Smooth muscle cell (in vitro differentiated cells): ENCODE results near the gene SLC15A2. TPM values are rescaled to one million over a fixed set of nuclear protein-coding genes. Genes with fewer than 3 reads are reported as not detected.

Experiments used
- DNase-seq: peaks from one replicate; lab custom pipeline; 2025; ENCODE audit not compliant: unreplicated experiment; lab: John Stamatoyannopoulos, UW
- H2AFZ ChIP-seq: fragments of 200-600 bp; sonication (generic); 2 replicates; pipeline ENCODE4 v1.6.0; 2016; ENCODE audit warnings: antibody characterized with exemption, low read depth, mild to moderate bottlenecking
- H3F3A ChIP-seq: fragments of 200-600 bp; sonication (generic); 2 replicates; pipeline ENCODE4 v1.6.0; 2017; ENCODE audit warnings: antibody characterized with exemption, low read depth
- H3K27ac ChIP-seq: fragments of 200-600 bp; sonication (generic); 2 replicates; pipeline ENCODE4 v1.5.1; 2016; ENCODE audit warnings: low read depth, mild to moderate bottlenecking
- H3K27me3 ChIP-seq: fragments of 200-600 bp; sonication (generic); 2 replicates; pipeline ENCODE4 v1.6.1; 2016; ENCODE audit warnings: low read depth, mild to moderate bottlenecking
- H3K36me3 ChIP-seq: fragments of 200-600 bp; sonication (generic); 2 replicates; pipeline ENCODE4 v1.5.1; 2016; ENCODE audit warnings: low read depth
- H3K4me1 ChIP-seq: fragments of 200-600 bp; sonication (generic); 2 replicates; pipeline ENCODE4 v1.5.1; 2016; ENCODE audit warnings: low read depth
- H3K4me2 ChIP-seq: fragments of 200-600 bp; sonication (generic); 2 replicates; pipeline ENCODE4 v1.6.0; 2016; ENCODE audit warnings: mild to moderate bottlenecking
- H3K4me3 ChIP-seq: fragments of 200-600 bp; sonication (generic); 2 replicates; pipeline ENCODE4 v1.5.1; 2016; ENCODE audit warnings: mild to moderate bottlenecking
- H3K79me2 ChIP-seq: fragments of 200-600 bp; sonication (generic); 2 replicates; pipeline ENCODE4 v1.6.0; 2016; ENCODE audit warnings: low read depth, mild to moderate bottlenecking
- H3K9ac ChIP-seq: fragments of 200-600 bp; sonication (generic); 2 replicates; pipeline ENCODE4 v1.6.0; 2016; ENCODE audit warnings: low read depth
- H3K9me3 ChIP-seq: fragments of 200-600 bp; sonication (generic); replicated peaks from 2 replicates; pipeline ENCODE4 v1.5.1; 2016; ENCODE audit warnings: low read depth
- H4K20me1 ChIP-seq: fragments of 200-600 bp; sonication (generic); 2 replicates; pipeline ENCODE4 v1.6.0; 2016; ENCODE audit warnings: low read depth
- CTCF ChIP-seq: fragments of 200-600 bp; sonication (generic); IDR thresholded peaks from 2 replicates; pipeline ENCODE4 v1.5.1; 2017; ENCODE audit warnings: borderline replicate concordance, mild to moderate bottlenecking, antibody characterized with exemption; ENCODE audit not compliant: insufficient read depth, poor library complexity, severe bottlenecking
- WGBS: methylation state at CpG from one replicate; pipeline ENCODE4 v1.1.7; 2016; ENCODE audit warnings: low lambda C conversion rate; 5-methylcytosine and 5-hydroxymethylcytosine counted together
- polyA plus RNA-seq: library from polyadenylated mRNA; unstranded; fragments of >200 nt; fragmentation: Nextera tagmentation; extraction: Ambion mirVana; gene quantifications from 2 replicates; pipeline ENCODE4 v1.2.1, GENCODE V29; 2016
- total RNA-seq: library from RNA; depleted of rRNA; stranded (reverse); fragments of >200 nt; gene quantifications from 2 replicates; pipeline ENCODE4 v1.2.3, GENCODE V29; 2014

SLC15A2 gene
- total and polyA plus RNA-seq, 2 experiments from 2014 or later = 0.07 to 0.36 TPM

GRCh38 chr3:121958801-121959200, 64.6 kb downstream of the SLC15A2 start:
- 76% methylated on average over 3 of the region's 3 CpGs for WGBS
- H3K36me3 ChIP-seq = no peaks in the 10 kb centered on the region
- no peak for TF ChIP-seq CTCF
- no peaks in the 10 kb centered on the region for H4K20me1 ChIP-seq
- H3K27me3 ChIP-seq = no peaks in the 10 kb centered on the region
- H3K4me3 ChIP-seq = no peak overlapping the region
- no peak overlapping the region for H3K9ac ChIP-seq
- H3K79me2 ChIP-seq = no peaks in the 10 kb centered on the region
- no peak overlapping the region for H2AFZ ChIP-seq
- no peaks in the 10 kb centered on the region for H3F3A ChIP-seq
- H3K4me2 ChIP-seq = no peak overlapping the region
- no peaks in the 10 kb centered on the region for H3K4me1 ChIP-seq
- DNase-seq = no peak
- no peak overlapping the region for H3K27ac ChIP-seq
- no peaks in the 10 kb centered on the region for H3K9me3 ChIP-seq

GRCh38 chr3:121961283-121961682, 67.1 kb downstream of the SLC15A2 start:
- Histone ChIP-seq H3K4me2 (no peak overlapping the region), H3K27me3 (no peaks in the 10 kb centered on the region), H3K4me1 (no peaks in the 10 kb centered on the region), H3K79me2 (no peaks in the 10 kb centered on the region), H4K20me1 (no peaks in the 10 kb centered on the region), H3K4me3 (no peak overlapping the region), H3K9me3 (no peaks in the 10 kb centered on the region), H3F3A (no peaks in the 10 kb centered on the region), H2AFZ (no peak overlapping the region), H3K27ac (no peak overlapping the region), H3K36me3 (no peaks in the 10 kb centered on the region), H3K9ac (no peak overlapping the region)
- DNase-seq = no peak
- TF ChIP-seq CTCF = no peak

- DNase-seq = no peak
- TF ChIP-seq CTCF = no peak
Observed at GRCh38 chr3:121962443-121962842, 68.2 kb downstream of the SLC15A2 start.

GRCh38 chr3:121963608-121964007, 69.4 kb downstream of the SLC15A2 start:
- no peaks in the 10 kb centered on the region for H4K20me1 ChIP-seq
- H2AFZ ChIP-seq = no peak overlapping the region
- DNase-seq = no peak
- H3K27ac ChIP-seq = no peak overlapping the region
- H3K27me3 ChIP-seq = no peaks in the 10 kb centered on the region
- no peaks in the 10 kb centered on the region for H3F3A ChIP-seq
- no peak overlapping the region for H3K4me3 ChIP-seq
- 95% methylated on average over 1 of the region's 1 CpG for WGBS
- no peak overlapping the region for H3K4me2 ChIP-seq
- no peaks in the 10 kb centered on the region for H3K79me2 ChIP-seq
- H3K4me1 ChIP-seq = no peaks in the 10 kb centered on the region
- TF ChIP-seq CTCF = no peak
- H3K9ac ChIP-seq = no peak overlapping the region
- H3K9me3 ChIP-seq = no peaks in the 10 kb centered on the region
- no peaks in the 10 kb centered on the region for H3K36me3 ChIP-seq

More at GRCh38 chr3:121962443-121962842, 68.2 kb downstream of the SLC15A2 start:
- Histone ChIP-seq H3K9ac (no peak overlapping the region), H3K27me3 (no peaks in the 10 kb centered on the region), H3K36me3 (no peaks in the 10 kb centered on the region), H3K4me3 (no peak overlapping the region), H2AFZ (no peak overlapping the region), H3K9me3 (no peaks in the 10 kb centered on the region), H3K4me1 (no peaks in the 10 kb centered on the region), H3K79me2 (no peaks in the 10 kb centered on the region), H3F3A (no peaks in the 10 kb centered on the region), H3K27ac (no peak overlapping the region), H4K20me1 (no peaks in the 10 kb centered on the region), H3K4me2 (no peak overlapping the region)
